ENCODE data around the gene CKM.

GRCh38 chr19:45352062-45352461, 29.4 kb upstream of the CKM start:
- TF ChIP-seq, protein P1, sequence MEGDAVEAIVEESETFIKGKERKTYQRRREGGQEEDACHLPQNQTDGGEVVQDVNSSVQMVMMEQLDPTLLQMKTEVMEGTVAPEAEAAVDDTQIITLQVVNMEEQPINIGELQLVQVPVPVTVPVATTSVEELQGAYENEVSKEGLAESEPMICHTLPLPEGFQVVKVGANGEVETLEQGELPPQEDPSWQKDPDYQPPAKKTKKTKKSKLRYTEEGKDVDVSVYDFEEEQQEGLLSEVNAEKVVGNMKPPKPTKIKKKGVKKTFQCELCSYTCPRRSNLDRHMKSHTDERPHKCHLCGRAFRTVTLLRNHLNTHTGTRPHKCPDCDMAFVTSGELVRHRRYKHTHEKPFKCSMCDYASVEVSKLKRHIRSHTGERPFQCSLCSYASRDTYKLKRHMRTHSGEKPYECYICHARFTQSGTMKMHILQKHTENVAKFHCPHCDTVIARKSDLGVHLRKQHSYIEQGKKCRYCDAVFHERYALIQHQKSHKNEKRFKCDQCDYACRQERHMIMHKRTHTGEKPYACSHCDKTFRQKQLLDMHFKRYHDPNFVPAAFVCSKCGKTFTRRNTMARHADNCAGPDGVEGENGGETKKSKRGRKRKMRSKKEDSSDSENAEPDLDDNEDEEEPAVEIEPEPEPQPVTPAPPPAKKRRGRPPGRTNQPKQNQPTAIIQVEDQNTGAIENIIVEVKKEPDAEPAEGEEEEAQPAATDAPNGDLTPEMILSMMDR (IDR thresholded peaks at IDR 0.05) = no peak
- no peak for TF ChIP-seq EP300 (IDR thresholded peaks at IDR 0.05)
- no peak for TF ChIP-seq POLR2A (IDR thresholded peaks at IDR 0.05; ENCODE audit: low read depth)
